Naive thymus-derived CD4-positive, alpha-beta T cell (primary cell): ENCODE data around the gene ADIPOQ. TPM values are rescaled to one million over a fixed set of nuclear protein-coding genes. Genes with fewer than 3 reads are reported as not detected.

Experiments used
- ATAC-seq: fragments of 150-1000 bp; cut with Tn5 transposase; 2 replicates; pipeline ENCODE4 v1.10.0; 2021; ENCODE audit warnings: mild to moderate bottlenecking, moderate library complexity
- CTCF ChIA-PET: fragments of 350-600 bp; sonication (Branson Sonifier 250); formaldehyde crosslinking; loops from one replicate; lab custom pipeline; 2021; ENCODE audit warnings: antibody characterized with exemption; lab: Charles Lee
- POLR2A ChIA-PET: fragments of 350-600 bp; sonication (Branson Sonifier 250); formaldehyde crosslinking; loops from one replicate; lab custom pipeline; 2021; ENCODE audit warnings: antibody characterized with exemption, inconsistent platforms; lab: Charles Lee
- DNase-seq, 9 donors: peaks; one replicate each; pipeline versions ENCODE4 v3.0.0 to v3.0.0-alpha.2; 2020 to 2022; ENCODE audit warnings: mixed read lengths in 1 of 9
- H3K27ac ChIP-seq: one replicate; pipeline ENCODE4 v1.7.0; 2013; ENCODE audit warnings: mild to moderate bottlenecking, low read depth, low read length, moderate library complexity
- H3K27me3 ChIP-seq, 2 donors: one replicate each; pipeline ENCODE4 v1.7.0; 2013; ENCODE audit warnings: low read length in 2 of 2, mild to moderate bottlenecking in 2 of 2, moderate library complexity in 2 of 2; ENCODE audit not compliant: control insufficient read depth in 2 of 2, insufficient read depth in 2 of 2
- H3K36me3 ChIP-seq, 3 experiments: 1 replicate in 2 of 3; 2 replicates in 1 of 3; pipeline ENCODE4 v1.7.0; 2013; ENCODE audit warnings: low read length in 3 of 3, mild to moderate bottlenecking in 3 of 3, moderate library complexity in 1 of 3; ENCODE audit not compliant: insufficient read depth in 3 of 3, control insufficient read depth in 2 of 3
- H3K4me1 ChIP-seq, 2 donors: one replicate each; pipeline ENCODE4 v1.7.0; 2013; ENCODE audit warnings: low read length in 2 of 2, mild to moderate bottlenecking in 2 of 2, moderate library complexity in 1 of 2; ENCODE audit not compliant: control insufficient read depth in 2 of 2, insufficient read depth in 2 of 2
- H3K4me3 ChIP-seq: 2 replicates; pipeline ENCODE4 v1.7.0; 2013; ENCODE audit warnings: mild to moderate bottlenecking, low read length
- H3K9me3 ChIP-seq, 3 experiments: 1 replicate in 2 of 3; 2 replicates in 1 of 3; pipeline ENCODE4 v1.7.0; 2013; ENCODE audit warnings: low read length in 3 of 3; ENCODE audit not compliant: control insufficient read depth in 2 of 3
- H3K27ac Mint-ChIP-seq, 9 donors: one replicate each; pipeline ENCODE4 v1.8.0; 2020 to 2022; ENCODE audit warnings: mixed read lengths in 9 of 9, mild to moderate bottlenecking in 8 of 9, moderate library complexity in 5 of 9, inconsistent platforms in 2 of 9
- H3K27me3 Mint-ChIP-seq, 5 donors: one replicate each; pipeline ENCODE4 v1.8.0; 2021 to 2022; ENCODE audit warnings: mixed read lengths in 5 of 5, mild to moderate bottlenecking in 1 of 5
- H3K36me3 Mint-ChIP-seq, 5 donors: one replicate each; pipeline ENCODE4 v1.8.0; 2020 to 2022; ENCODE audit warnings: mixed read lengths in 5 of 5, mild to moderate bottlenecking in 3 of 5, inconsistent platforms in 1 of 5
- H3K4me1 Mint-ChIP-seq, 7 donors: one replicate each; pipeline ENCODE4 v1.8.0; 2020 to 2022; ENCODE audit warnings: mixed read lengths in 7 of 7, mild to moderate bottlenecking in 3 of 7, inconsistent platforms in 1 of 7
- H3K4me3 Mint-ChIP-seq, 10 donors: one replicate each; pipeline ENCODE4 v1.8.0; 2020 to 2022; ENCODE audit warnings: mild to moderate bottlenecking in 10 of 10, mixed read lengths in 10 of 10, moderate library complexity in 6 of 10, inconsistent platforms in 2 of 10
- H3K9me3 Mint-ChIP-seq, 11 donors: one replicate each; pipeline ENCODE4 v1.8.0; 2020 to 2022; ENCODE audit warnings: mixed read lengths in 11 of 11, mild to moderate bottlenecking in 4 of 11, inconsistent platforms in 1 of 11, moderate library complexity in 1 of 11
- intact Hi-C, 2 donors: fragments of 100-400 bp; cut with micrococcal nuclease; formaldehyde crosslinking; loops; one replicate each; pipeline ENCODE4 v1.15.1; 2023
- polyA plus RNA-seq, 2 donors: library from polyadenylated mRNA; unstranded; fragments of 300-500 nt; fragmentation: Illumina TruSeq; gene quantifications; one replicate each; pipeline ENCODE4 v1.2.3, GENCODE V29; 2021
- total RNA-seq, 6 experiments: library from RNA in 5 of 6; stranded (reverse) in 5 of 6; gene quantifications; 1 replicate in 5 of 6; 2 replicates in 1 of 6; pipeline ENCODE4 v1.2.3 and lab custom pipeline; 2021 to 2026

ADIPOQ gene
- total and polyA plus RNA-seq, 7 experiments from 2014 or later = not detected

DNA sequence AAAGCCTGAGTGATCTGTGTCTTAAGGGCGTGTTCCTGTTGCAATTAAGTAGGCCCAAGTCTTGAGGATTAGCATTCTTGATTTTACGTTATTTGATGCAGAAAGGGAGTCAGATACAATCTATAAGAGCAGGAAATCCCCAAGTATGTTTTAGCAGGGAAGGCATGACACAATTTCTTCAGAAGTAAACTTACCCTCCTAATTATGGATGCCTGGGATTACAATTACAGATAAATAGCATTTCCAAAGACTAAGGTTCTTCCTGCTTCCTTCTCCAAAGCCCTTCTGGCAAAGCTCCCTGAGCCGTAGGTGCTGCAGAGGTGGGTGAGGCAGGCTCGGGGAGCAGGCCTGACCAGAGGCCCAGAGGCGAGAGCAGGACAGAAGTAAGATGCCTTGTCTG lies 52.9 kb downstream of the ADIPOQ start:
- Histone ChIP-seq H3K27ac (no peak overlapping the region), H3K36me3 (no peaks in the 10 kb centered on the region), H3K4me3 (no peak overlapping the region), H3K27me3 (no peaks in the 10 kb centered on the region), H3K4me1 (no peaks in the 10 kb centered on the region), H3K9me3 (no peaks in the 10 kb centered on the region)
- Mint-ChIP-seq H3K4me1 (peaks cover 1 to 20% (median 10%) of the 10 kb centered on the region in 7 donors), H3K27me3 (no peaks in the 10 kb centered on the region), H3K36me3 (peaks cover 0 to 13% (median 0%) of the 10 kb centered on the region in 5 donors), H3K27ac (peak overlapping the region in 1 of 9 donors; percentile 25), H3K4me3 (no peak overlapping the region), H3K9me3 (peaks cover 0 to 4% (median 0%) of the 10 kb centered on the region in 11 donors)
- intact Hi-C loops = loop anchor here in 1 of 2 donors (2.0 to 5.0 kb wide), 2 partner anchors 13 to 37 kb away; partner anchors contain the start of gene ST6GAL1
- no peak for DNase-seq
- ChIA-PET POLR2A (interaction anchor here (1.3 kb wide), 1 partner anchor 14 kb away, joined by 5 read pairs; no protein-coding TSS in a partner anchor), CTCF (no interaction called here)
- no peak for ATAC-seq

DNA sequence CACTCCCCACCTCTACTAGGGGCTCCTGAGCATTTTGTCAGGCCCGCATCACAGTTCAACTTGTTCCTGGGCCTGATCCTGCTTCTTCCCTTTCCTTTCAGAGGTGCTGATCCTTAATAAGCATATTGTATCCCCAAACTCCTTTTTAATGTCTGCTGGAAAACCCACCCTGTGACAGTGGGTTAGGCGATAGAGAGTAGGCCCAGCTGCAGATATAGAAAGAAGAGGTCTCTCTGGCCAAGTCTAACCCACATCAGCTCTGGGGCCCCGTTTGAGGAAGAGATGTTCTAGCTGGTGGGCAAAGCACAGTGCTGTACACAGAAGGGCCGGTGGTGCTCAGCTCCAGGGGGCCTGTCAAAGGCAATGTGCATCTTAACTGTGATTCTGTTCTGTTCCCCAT lies 53.5 kb downstream of the ADIPOQ start:
- POLR2A ChIA-PET = interaction anchor here (1.3 kb wide), 1 partner anchor 13 kb away, joined by 5 read pairs; no protein-coding TSS in a partner anchor

DNA sequence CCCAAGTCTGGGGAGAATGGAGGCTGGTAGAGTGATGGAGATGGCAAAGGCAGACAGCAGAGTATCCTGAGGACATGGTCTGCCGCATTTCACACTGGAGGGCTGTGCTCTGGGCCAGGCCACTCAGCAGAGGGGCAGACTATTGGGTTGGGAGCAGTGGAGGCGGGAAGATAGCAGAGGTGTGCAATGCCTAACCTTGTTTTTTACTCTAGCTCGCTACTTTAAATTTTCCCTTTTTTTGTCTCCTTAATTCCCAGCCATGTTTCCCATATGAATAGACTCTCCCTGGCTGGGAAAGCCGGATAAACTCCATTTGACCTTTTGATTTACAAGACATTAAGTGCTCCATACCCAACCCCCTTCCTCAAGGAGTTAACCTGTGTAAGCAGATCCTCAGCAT lies 54.4 kb downstream of the ADIPOQ start:
- H3K27ac ChIP-seq = no peak overlapping the region
- H3K4me1 Mint-ChIP-seq = peaks cover 5 to 32% (median 22%) of the 10 kb centered on the region in 7 donors
- H3K4me1 ChIP-seq = peaks cover 8 to 11% of the 10 kb centered on the region in 2 donors
- no peaks in the 10 kb centered on the region for H3K27me3 Mint-ChIP-seq
- no peak overlapping the region for H3K4me3 Mint-ChIP-seq
- ChIA-PET CTCF (no interaction called here), POLR2A (interaction anchor here (0.9 to 1.3 kb wide), 2 partner anchors 12 to 19 kb away, joined by 3 to 5 read pairs; no protein-coding TSS in a partner anchor)
- H3K27me3 ChIP-seq = no peaks in the 10 kb centered on the region
- no peak for DNase-seq
- no peaks in the 10 kb centered on the region for H3K9me3 ChIP-seq
- no peak for ATAC-seq
- H3K27ac Mint-ChIP-seq = peak overlapping the region in 1 of 9 donors; percentile 18
- no peaks in the 10 kb centered on the region for H3K36me3 ChIP-seq
- intact Hi-C loops = loop anchor here in 1 of 2 donors (5.0 kb wide), 1 partner anchor 35 kb away; the partner anchor contains the start of gene ST6GAL1
- H3K9me3 Mint-ChIP-seq = peaks cover 0 to 4% (median 0%) of the 10 kb centered on the region in 11 donors
- no peak overlapping the region for H3K4me3 ChIP-seq
- peaks cover 0 to 18% (median 0%) of the 10 kb centered on the region in 5 donors for H3K36me3 Mint-ChIP-seq

More for the DNA sequence above, 53.5 kb downstream of the ADIPOQ start:
- Histone ChIP-seq H3K27ac (no peak overlapping the region), H3K9me3 (no peaks in the 10 kb centered on the region), H3K4me3 (no peak overlapping the region), H3K36me3 (no peaks in the 10 kb centered on the region), H3K4me1 (peaks cover 3 to 5% of the 10 kb centered on the region in 2 donors), H3K27me3 (no peaks in the 10 kb centered on the region)
- Mint-ChIP-seq H3K27me3 (no peaks in the 10 kb centered on the region), H3K4me1 (peaks cover 2 to 26% (median 16%) of the 10 kb centered on the region in 7 donors), H3K9me3 (peaks cover 0 to 4% (median 0%) of the 10 kb centered on the region in 11 donors), H3K36me3 (peaks cover 0 to 14% (median 0%) of the 10 kb centered on the region in 5 donors), H3K4me3 (no peak overlapping the region), H3K27ac (peak overlapping the region in 1 of 9 donors; percentile 46)
- CTCF ChIA-PET = no interaction called here
- ATAC-seq = no peak
- DNase-seq = no peak
- intact Hi-C loops = loop anchor here in 1 of 2 donors (5.0 kb wide), 1 partner anchor 36 kb away; the partner anchor contains the start of gene ST6GAL1

DNA sequence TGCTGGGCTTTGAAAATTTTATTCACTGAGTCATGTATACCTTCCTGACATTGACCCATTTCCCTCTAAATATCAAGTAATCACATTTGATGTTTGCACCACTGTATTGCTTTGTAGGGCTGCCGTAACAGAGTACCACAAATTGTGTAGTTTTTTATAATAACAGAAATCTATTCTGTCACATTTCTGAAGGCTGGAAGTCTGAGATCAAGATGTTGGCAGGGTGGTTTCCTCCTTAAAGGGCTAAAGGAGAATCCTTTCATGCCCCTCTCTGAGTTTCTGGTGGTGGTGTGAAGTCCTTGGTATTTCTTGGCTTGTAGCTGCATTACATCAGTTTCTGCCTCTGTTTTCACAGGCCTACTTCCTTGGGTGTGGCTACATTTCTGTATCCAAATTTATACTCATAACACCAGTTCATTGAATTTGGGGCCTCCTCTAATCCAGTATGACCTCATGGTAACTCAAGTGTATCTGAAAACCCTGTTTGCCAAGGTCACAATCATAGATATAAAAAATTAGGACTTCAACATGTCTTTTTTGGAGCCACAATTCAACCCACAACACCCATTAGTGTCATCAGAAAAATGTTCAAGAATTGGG lies 58.7 kb downstream of the ADIPOQ start:
- Mint-ChIP-seq H3K27ac (peak overlapping the region; percentile 69 to 91 (median 83)), H3K27me3 (no peaks in the 10 kb centered on the region), H3K4me3 (peak overlapping the region in 7 of 10 donors; percentile 6 to 61 (median 34)), H3K36me3 (peaks cover 11 to 52% (median 20%) of the 10 kb centered on the region in 5 donors), H3K9me3 (peaks cover 11 to 38% (median 30%) of the 10 kb centered on the region in 11 donors), H3K4me1 (peaks cover 5 to 39% (median 25%) of the 10 kb centered on the region in 7 donors)
- POLR2A ChIA-PET = interaction anchor here (1.4 to 1.7 kb wide), 4 partner anchors 7 to 30 kb away, joined by 3 to 10 read pairs (median 5); partner anchors contain the start of gene ST6GAL1
- peaks cover 8 to 11% of the 10 kb centered on the region in 2 donors for H3K4me1 ChIP-seq
- H3K4me3 ChIP-seq = no peak overlapping the region
- H3K36me3 ChIP-seq = no peaks in the 10 kb centered on the region
- H3K9me3 ChIP-seq = peaks cover 0 to 9% (median 0%) of the 10 kb centered on the region in 3 experiments
- intact Hi-C loops = loop anchor here in 1 of 2 donors (2.0 kb wide), 2 partner anchors 16 to 20 kb away; no protein-coding TSS in a partner anchor
- ATAC-seq (peak; percentile 36), DNase-seq (peak in 4 of 9 donors; percentile 17 to 33 (median 30))
- no peaks in the 10 kb centered on the region for H3K27me3 ChIP-seq
- CTCF ChIA-PET = interaction anchor here (0.6 kb wide), 1 partner anchor 137 kb away, joined by 3 read pairs; no protein-coding TSS in a partner anchor
- H3K27ac ChIP-seq = no peak overlapping the region

GRCh38 chr3:186902154-186902553 lies 59.6 kb downstream of the ADIPOQ start:
- no peak for ATAC-seq
- H3K27ac Mint-ChIP-seq = peak overlapping the region in 4 of 9 donors; percentile 48 to 80 (median 60)
- POLR2A ChIA-PET = interaction anchor here (0.5 kb wide), 1 partner anchor 43 kb away, joined by 4 read pairs; no protein-coding TSS in a partner anchor
- H3K27me3 Mint-ChIP-seq = no peaks in the 10 kb centered on the region
- Histone ChIP-seq H3K27me3 (no peaks in the 10 kb centered on the region), H3K4me3 (no peak overlapping the region), H3K4me1 (peaks cover 8 to 11% of the 10 kb centered on the region in 2 donors), H3K36me3 (no peaks in the 10 kb centered on the region), H3K9me3 (peaks cover 0 to 9% (median 0%) of the 10 kb centered on the region in 3 experiments), H3K27ac (no peak overlapping the region)
- intact Hi-C loops = no loop called here
- peaks cover 20 to 61% (median 28%) of the 10 kb centered on the region in 5 donors for H3K36me3 Mint-ChIP-seq
- H3K4me1 Mint-ChIP-seq = peaks cover 2 to 37% (median 32%) of the 10 kb centered on the region in 7 donors
- DNase-seq = no peak
- H3K9me3 Mint-ChIP-seq = peaks cover 20 to 47% (median 38%) of the 10 kb centered on the region in 11 donors
- CTCF ChIA-PET = interaction anchor here (0.7 kb wide), 1 partner anchor 144 kb away, joined by 3 read pairs; no protein-coding TSS in a partner anchor
- H3K4me3 Mint-ChIP-seq = no peak overlapping the region

- Mint-ChIP-seq H3K27ac (peak overlapping the region in 3 of 9 donors; percentile 0 to 85 (median 59)), H3K4me1 (peaks cover 0 to 42% (median 33%) of the 10 kb centered on the region in 7 donors), H3K9me3 (peaks cover 22 to 53% (median 44%) of the 10 kb centered on the region in 11 donors), H3K4me3 (peak overlapping the region in 1 of 10 donors; percentile 2), H3K36me3 (peaks cover 24 to 67% (median 30%) of the 10 kb centered on the region in 5 donors), H3K27me3 (no peaks in the 10 kb centered on the region)
- Histone ChIP-seq H3K27me3 (no peaks in the 10 kb centered on the region), H3K27ac (no peak overlapping the region), H3K4me1 (peaks cover 8 to 11% of the 10 kb centered on the region in 2 donors), H3K4me3 (no peak overlapping the region), H3K36me3 (no peaks in the 10 kb centered on the region), H3K9me3 (peaks cover 0 to 11% (median 4%) of the 10 kb centered on the region in 3 experiments)
- POLR2A ChIA-PET = interaction anchor here (0.5 to 0.6 kb wide), 2 partner anchors 13 to 44 kb away, joined by 3 to 4 read pairs; no protein-coding TSS in a partner anchor
- intact Hi-C loops = no loop called here
- ATAC-seq (no peak), DNase-seq (no peak)
- CTCF ChIA-PET = interaction anchor here (0.7 kb wide), 1 partner anchor 10 kb away, joined by 3 read pairs; no protein-coding TSS in a partner anchor
Measured at GRCh38 chr3:186902713-186903112, 60.2 kb downstream of the ADIPOQ start.
